Loucy (cell line): ENCODE measurements around the gene PPP1R15B.

Source experiments
- H2AFZ ChIP-seq: fragments of 200-600 bp; sonication (generic); 2 replicates; pipeline ENCODE4 v1.6.0; 2016; ENCODE audit warnings: antibody characterized with exemption, mild to moderate bottlenecking, low read length, moderate library complexity
- H3F3A ChIP-seq: fragments of 200-600 bp; 2 replicates; pipeline ENCODE4 v1.6.0; 2016; ENCODE audit warnings: antibody characterized with exemption, low read depth, mild to moderate bottlenecking
- H3K27me3 ChIP-seq: fragments of 200-600 bp; sonication (generic); 2 replicates; pipeline ENCODE4 v1.6.1; 2014; ENCODE audit warnings: low read length, mild to moderate bottlenecking; ENCODE audit not compliant: insufficient read depth, poor library complexity, severe bottlenecking
- H3K36me3 ChIP-seq: fragments of 200-600 bp; sonication (generic); 2 replicates; pipeline ENCODE4 v1.6.1; 2016; ENCODE audit warnings: low read length; ENCODE audit not compliant: insufficient read depth
- H3K4me1 ChIP-seq: fragments of 200-600 bp; sonication (generic); 2 replicates; pipeline ENCODE4 v1.5.1; 2014; ENCODE audit warnings: low read length, mild to moderate bottlenecking; ENCODE audit not compliant: insufficient read depth, poor library complexity, severe bottlenecking
- H3K4me2 ChIP-seq: fragments of 200-600 bp; sonication (generic); 2 replicates; pipeline ENCODE4 v1.6.0; 2014; ENCODE audit warnings: antibody characterized with exemption, low read length, low read depth, mild to moderate bottlenecking; ENCODE audit not compliant: poor library complexity, severe bottlenecking
- H3K4me3 ChIP-seq: fragments of 200-600 bp; sonication (generic); 2 replicates; pipeline ENCODE4 v1.5.1; 2014; ENCODE audit warnings: low read length, mild to moderate bottlenecking, mixed read lengths; ENCODE audit not compliant: poor library complexity, severe bottlenecking
- H3K79me2 ChIP-seq: fragments of 200-600 bp; sonication (generic); 2 replicates; pipeline ENCODE4 v1.6.1; 2014; ENCODE audit warnings: low read length; ENCODE audit not compliant: insufficient read depth
- H3K9ac ChIP-seq: fragments of 200-600 bp; sonication (generic); 2 replicates; pipeline ENCODE4 v1.6.0; 2014; ENCODE audit warnings: mild to moderate bottlenecking, low read depth, low read length, moderate library complexity; ENCODE audit not compliant: poor library complexity, severe bottlenecking
- H3K9me2 ChIP-seq: fragments of 200-600 bp; sonication (generic); replicated peaks from 2 replicates; pipeline ENCODE4 v1.6.1; 2016; ENCODE audit warnings: low read depth, low read length, mixed read lengths
- H3K9me3 ChIP-seq: fragments of 200-600 bp; sonication (generic); 2 replicates; pipeline ENCODE4 v1.6.1; 2014; ENCODE audit warnings: mild to moderate bottlenecking, antibody characterized with exemption, low read length, low read depth; ENCODE audit not compliant: insufficient read depth
- H4K20me1 ChIP-seq: fragments of 200-600 bp; sonication (generic); 2 replicates; pipeline ENCODE4 v1.6.0; 2014; ENCODE audit warnings: antibody characterized with exemption, low read length, mild to moderate bottlenecking; ENCODE audit not compliant: insufficient read depth, poor library complexity, severe bottlenecking
- EZH2phosphoT487 ChIP-seq: fragments of 200-600 bp; IDR thresholded peaks from 2 replicates; pipeline ENCODE4 v1.6.1; 2018; ENCODE audit warnings: antibody characterized with exemption, mild to moderate bottlenecking, moderate library complexity, borderline replicate concordance
- TF ChIP-seq, protein P1 (sequence below): fragments of 200-600 bp; sonication (generic); conservative IDR thresholded peaks from 2 replicates; pipeline ENCODE4 v1.5.1; 2014; ENCODE audit warnings: mild to moderate bottlenecking, antibody characterized with exemption, low read length

Gene PPP1R15B

DNA sequence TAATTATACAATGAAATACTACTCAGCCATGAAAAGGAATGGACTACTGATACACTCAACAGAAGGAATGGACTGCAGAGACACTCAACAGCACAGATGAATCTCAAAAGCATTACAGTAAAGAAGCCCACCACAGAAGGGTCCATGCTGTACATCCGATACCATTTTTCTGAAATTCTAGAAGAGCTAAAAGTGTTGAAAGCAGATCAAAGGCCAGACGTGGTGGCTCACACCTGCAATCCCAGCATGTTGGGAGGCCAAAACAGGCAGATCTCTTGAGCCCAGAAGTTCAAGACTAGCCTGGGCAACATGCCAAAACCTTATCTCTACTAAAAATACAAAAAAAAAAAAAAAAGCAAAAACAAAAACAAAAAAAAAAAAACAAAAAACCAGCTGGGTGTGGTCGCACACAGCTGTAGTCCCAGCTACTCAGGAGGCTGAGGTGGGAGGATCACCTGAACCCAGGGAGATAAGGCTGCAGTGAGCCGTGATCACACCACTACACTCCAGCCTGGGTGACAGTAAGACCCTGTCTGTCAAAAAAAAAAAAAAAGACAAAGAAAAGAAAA lies 15.5 kb downstream of the PPP1R15B start:
- Histone ChIP-seq H3K4me2 (no peak overlapping the region), H2AFZ (no peak overlapping the region), H3K9me3 (no peaks in the 10 kb centered on the region), H3K27me3 (no peaks in the 10 kb centered on the region), H3F3A (no peaks in the 10 kb centered on the region), H3K9me2 (no peaks in the 10 kb centered on the region), H4K20me1 (no peaks in the 10 kb centered on the region), H3K79me2 (peaks cover 4% of the 10 kb centered on the region), H3K4me3 (no peak overlapping the region), H3K9ac (no peak overlapping the region), H3K36me3 (peaks cover 26% of the 10 kb centered on the region; the same call in 1 of the 2 replicates), H3K4me1 (peaks cover 3% of the 10 kb centered on the region)
- no peak for TF ChIP-seq EZH2phosphoT487

DNA sequence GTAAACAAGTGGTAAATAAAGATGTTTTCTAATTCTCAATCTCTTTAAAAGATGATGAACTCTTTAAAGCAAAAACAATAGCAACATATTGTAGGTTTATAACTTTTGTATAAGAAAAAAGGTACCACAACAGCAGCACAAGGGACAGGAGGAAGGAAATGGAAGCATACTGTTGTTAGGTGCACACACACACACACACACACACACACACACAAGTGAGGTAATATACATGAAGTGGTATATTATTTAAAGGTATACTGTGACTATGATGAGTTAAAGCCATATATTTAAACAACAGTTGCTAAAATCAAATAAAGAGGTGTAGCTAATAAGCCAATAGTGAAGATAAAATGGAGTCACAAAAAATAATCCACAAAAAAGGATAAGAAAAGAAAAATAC lies 20.0 kb downstream of the PPP1R15B start:
- no peaks in the 10 kb centered on the region for H4K20me1 ChIP-seq
- TF ChIP-seq EZH2phosphoT487 = no peak
- TF ChIP-seq, protein P1, sequence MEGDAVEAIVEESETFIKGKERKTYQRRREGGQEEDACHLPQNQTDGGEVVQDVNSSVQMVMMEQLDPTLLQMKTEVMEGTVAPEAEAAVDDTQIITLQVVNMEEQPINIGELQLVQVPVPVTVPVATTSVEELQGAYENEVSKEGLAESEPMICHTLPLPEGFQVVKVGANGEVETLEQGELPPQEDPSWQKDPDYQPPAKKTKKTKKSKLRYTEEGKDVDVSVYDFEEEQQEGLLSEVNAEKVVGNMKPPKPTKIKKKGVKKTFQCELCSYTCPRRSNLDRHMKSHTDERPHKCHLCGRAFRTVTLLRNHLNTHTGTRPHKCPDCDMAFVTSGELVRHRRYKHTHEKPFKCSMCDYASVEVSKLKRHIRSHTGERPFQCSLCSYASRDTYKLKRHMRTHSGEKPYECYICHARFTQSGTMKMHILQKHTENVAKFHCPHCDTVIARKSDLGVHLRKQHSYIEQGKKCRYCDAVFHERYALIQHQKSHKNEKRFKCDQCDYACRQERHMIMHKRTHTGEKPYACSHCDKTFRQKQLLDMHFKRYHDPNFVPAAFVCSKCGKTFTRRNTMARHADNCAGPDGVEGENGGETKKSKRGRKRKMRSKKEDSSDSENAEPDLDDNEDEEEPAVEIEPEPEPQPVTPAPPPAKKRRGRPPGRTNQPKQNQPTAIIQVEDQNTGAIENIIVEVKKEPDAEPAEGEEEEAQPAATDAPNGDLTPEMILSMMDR = no peak

DNA sequence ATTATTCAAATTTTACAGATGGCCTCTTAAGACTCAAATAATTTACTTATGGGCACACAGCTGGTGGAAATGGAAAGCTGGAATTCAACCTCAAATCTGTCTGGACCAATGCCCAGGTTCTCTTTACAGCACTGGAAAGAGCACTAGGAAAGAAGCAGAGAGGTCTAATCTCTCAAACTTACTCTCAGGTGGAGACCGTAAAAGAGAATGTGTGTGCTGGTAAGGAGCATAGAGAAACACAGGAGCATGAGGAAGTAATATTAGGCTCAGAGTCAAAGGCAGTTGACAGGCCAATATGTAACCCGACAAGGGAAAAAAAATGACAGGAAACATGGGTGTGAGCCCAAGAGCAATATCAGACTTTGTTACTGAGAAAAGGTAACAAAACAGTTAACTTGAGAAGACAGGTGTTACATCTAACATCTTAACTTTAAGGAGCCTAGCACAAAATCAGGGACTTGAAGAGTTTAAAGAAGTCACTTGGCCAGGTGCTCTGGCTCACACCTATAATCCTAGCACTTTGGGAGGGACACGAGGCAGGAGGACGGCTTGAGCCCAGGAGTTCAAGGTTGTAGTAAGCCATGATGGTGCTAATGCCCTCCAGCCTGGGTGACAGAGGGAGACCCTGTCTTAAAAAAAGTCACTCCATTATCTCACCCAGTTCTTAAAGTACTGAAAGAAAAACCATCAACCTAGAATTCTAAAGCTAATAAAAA lies 20.7 kb downstream of the PPP1R15B start:
- H3K9me2 ChIP-seq = no peaks in the 10 kb centered on the region
- H3F3A ChIP-seq = no peaks in the 10 kb centered on the region
- no peak overlapping the region for H3K4me3 ChIP-seq
- no peak overlapping the region for H2AFZ ChIP-seq
- no peaks in the 10 kb centered on the region for H3K27me3 ChIP-seq
- no peak overlapping the region for H3K9ac ChIP-seq
- no peak for TF ChIP-seq EZH2phosphoT487
- TF ChIP-seq, protein P1 = no peak
- no peaks in the 10 kb centered on the region for H3K36me3 ChIP-seq
- H3K4me1 ChIP-seq = peaks cover 9% of the 10 kb centered on the region
- no peaks in the 10 kb centered on the region for H4K20me1 ChIP-seq
- H3K79me2 ChIP-seq = no peaks in the 10 kb centered on the region
- no peak overlapping the region for H3K4me2 ChIP-seq
- H3K9me3 ChIP-seq = no peaks in the 10 kb centered on the region

More for the DNA sequence above, 20.0 kb downstream of the PPP1R15B start:
- Histone ChIP-seq H3K4me1 (peaks cover 9% of the 10 kb centered on the region), H3K4me3 (no peak overlapping the region), H3K9me3 (no peaks in the 10 kb centered on the region), H3K9me2 (no peaks in the 10 kb centered on the region), H3F3A (no peaks in the 10 kb centered on the region), H3K36me3 (no peaks in the 10 kb centered on the region), H3K79me2 (no peaks in the 10 kb centered on the region), H2AFZ (no peak overlapping the region), H3K27me3 (no peaks in the 10 kb centered on the region), H3K4me2 (no peak overlapping the region), H3K9ac (no peak overlapping the region)
